Activated CD4-positive, alpha-beta T cell treated with anti-CD3 and anti-CD28 coated beads, Interleukin-2, Interleukin-4, amounts not matched to agents 100 ng/mL and 50 ng/mL, durations not matched to agents 16 hours and 8 hours (primary cell): ENCODE measurements around the gene OR7D2.
"Not testable (repeated sequence)": the region's sequence is repeated elsewhere in the genome, so short reads cannot be mapped to it uniquely, and the experiment has no call there.

Experiments used
- DNase-seq: peaks from one replicate; pipeline ENCODE4 v3.0.0-alpha.2; 2020; ENCODE audit warnings: low spot score

The OR7D2 gene

DNA sequence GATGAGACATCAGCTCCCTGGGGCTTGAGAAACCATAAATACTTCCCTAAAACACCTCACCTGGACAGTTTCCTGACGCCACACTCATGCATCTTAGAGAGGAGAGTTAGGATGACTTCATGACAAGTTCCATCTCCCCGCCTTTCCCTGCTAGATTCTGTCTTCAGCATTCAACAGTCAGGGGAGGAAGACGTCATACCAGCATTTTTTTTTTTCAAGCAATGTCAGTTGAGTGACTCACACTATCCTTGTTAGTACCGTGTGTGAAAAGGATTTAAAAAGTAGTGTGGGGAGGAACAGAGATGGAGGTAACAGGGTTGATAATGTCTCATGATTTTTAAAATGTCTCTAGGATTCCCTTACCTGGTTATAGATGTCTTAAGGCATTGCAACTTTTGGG lies at the start of gene OR7D2:
OR7D2 (plus strand) TSS at position 79 of the 400 bp plus-strand sequence. CDS start 6,803 bp downstream, outside the sequence.
- no peak for DNase-seq

DNA sequence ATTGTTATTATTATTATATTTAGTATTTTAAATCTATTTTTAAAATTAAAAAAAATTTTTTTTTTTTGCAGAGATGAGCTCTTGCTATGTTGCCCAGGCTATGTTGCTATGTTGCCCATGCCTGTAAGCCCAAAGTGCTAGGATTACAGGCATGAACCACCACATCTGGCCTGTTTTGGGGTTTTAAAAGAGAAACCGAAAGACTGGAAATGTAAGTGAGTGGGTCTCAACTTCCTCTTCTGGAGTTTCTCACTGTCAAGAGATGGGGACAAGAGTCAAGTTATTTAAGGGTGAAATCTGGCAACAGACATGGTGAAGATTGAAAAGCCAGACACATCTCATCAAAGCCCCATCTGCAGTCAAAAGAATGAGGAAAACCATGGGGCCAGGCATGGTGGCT lies 47.8 kb upstream of the OR7D2 start:
- DNase-seq, result no peak

- DNase-seq, result no peak
These were observed 46.4 kb upstream of the OR7D2 start for GRCh38 chr19:9132422-9132821.

DNA sequence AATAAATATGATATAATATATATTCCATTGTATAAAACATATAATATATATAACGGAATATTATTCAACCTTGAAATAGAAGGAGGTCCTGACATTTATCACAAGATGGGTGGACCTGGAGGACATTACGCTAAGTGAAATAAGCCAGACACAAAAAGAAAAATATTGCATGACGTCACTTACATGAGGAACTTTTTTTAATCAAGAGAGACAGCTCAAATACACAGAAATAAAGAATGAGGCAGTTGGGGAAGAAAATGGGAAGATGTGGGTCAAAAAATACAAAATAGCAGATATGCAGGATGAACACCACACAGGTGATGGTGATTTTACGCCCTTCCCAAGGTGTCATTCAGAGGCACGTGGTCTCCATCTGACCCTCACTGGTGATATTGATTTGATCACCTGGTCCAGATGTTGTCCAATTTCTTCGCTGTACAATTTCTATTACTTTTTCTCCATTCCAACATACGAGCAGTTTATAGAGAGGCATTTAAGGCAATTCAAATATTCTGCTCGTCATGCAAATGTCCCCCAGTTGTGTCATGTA lies 39.1 kb upstream of the OR7D2 start:
- DNase-seq, result no peak

- DNase-seq, result peak; percentile 92
These were observed 38.5 kb upstream of the OR7D2 start, which contains the start of gene ZNF317 for GRCh38 chr19:9140159-9140874. ZNF317 (plus strand) TSS chr19:9140397; CDS start chr19:9156017, 15,620 bp downstream.

DNA sequence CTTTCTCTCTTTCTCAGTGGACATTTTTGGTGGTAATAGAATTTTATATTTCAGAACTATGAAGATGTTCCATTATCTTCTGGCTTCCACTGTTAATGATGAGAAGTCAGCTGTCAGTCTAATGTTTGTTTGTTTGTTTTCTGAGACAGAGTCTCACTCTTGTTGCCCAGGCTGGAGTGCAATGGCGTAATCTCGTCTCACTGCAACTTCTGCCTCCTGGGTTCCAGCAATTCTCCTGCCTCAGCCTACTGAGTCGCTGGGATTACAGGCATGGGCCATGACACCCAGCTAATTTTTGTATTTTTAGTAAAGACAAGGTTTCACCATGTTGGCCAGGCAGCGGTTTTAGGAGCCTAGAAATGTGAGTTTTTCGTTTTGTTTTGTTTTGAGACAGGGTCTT lies 33.9 kb upstream of the OR7D2 start:
- DNase-seq, result no peak

- no peak for DNase-seq
These were observed 31.9 kb upstream of the OR7D2 start for GRCh38 chr19:9146882-9147281.

DNA sequence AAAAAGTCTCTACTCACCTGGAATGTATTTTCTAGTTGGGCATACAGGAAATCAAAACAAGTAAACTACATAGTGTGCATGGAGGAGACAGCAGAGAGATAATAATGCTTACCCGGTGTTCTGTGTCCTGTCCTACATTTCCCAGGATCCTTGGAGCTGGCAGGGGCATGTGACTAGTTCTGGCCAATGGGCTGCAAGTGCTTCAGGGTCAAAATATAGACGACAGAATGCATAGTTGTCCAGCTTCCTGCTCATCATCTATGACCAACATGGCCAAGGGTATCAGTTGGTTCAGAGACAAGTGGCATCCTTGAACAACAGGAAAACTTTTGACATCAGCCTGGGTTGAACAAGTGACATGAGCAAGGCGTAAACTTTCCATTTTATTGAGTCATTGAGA lies 30.1 kb upstream of the OR7D2 start:
- DNase-seq, result no peak

- no peak for DNase-seq
These were observed 28.8 kb upstream of the OR7D2 start for GRCh38 chr19:9149997-9150396.

DNA sequence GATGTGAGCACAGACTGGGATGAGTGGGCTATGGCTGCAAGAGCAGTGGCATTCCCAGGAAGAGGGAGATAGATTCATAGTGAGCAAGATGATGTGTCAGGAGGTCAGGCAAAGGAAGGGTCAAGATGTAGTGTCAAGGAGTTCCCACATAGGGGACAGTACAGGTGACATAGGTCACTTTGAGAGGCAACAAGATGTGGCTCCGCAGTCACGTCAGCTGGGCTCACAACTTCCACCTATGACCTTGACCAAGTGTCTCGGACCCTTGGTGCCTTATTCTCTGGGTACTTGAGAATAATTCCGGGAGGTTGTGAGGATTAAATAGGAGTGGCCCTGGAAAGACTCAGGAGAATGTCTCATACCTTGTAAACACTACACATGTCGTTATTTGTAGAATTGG lies 28.1 kb upstream of the OR7D2 start:
- DNase-seq, result no peak

GRCh38 chr19:9151367-9151766 lies 27.4 kb upstream of the OR7D2 start:
- no peak for DNase-seq

GRCh38 chr19:9155591-9155990 lies 23.2 kb upstream of the OR7D2 start:
- no peak for DNase-seq

- DNase-seq, result no peak
These were observed 22.5 kb upstream of the OR7D2 start for GRCh38 chr19:9156304-9156703.

DNA sequence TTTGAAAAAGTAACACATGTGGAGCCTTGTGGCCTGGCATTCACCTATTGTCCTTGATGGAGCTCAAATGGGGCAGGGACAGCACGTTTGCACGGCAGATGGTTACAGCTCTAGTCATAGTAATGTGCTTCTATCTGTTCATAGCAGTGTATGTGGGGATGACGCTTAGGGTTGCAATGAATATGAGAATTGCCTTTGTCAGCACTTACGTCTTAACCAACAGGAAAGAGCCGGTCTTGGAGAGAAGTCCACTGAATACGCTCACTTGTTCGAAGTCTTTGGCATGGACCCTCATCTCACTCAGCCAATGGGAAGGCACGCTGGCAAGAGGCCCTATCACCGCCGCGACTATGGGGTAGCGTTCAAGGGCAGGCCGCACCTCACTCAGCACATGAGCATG lies 18.9 kb upstream of the OR7D2 start:
- no peak for DNase-seq

DNA sequence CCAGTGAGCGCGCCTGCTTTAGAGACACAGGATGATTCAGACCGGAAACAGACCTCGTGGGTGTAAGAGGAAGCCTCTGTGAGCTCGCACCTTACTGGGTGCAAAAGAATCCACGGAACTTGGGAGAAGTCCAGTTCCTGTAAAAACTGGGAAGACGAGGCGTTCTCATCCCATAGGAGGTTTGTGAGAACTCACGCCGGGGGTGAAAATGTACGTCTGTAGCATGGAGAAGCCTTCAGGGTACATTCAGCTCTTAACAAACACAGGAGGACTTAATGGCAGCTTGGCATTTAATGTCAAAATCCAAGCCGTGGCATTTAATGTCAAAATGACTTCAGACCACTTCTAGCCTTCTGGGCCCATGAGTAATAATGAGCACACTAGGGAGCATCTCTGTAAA lies 17.4 kb upstream of the OR7D2 start:
- DNase-seq, result no peak

- no peak for DNase-seq
These were observed 13.5 kb upstream of the OR7D2 start for GRCh38 chr19:9165261-9165660.

DNA sequence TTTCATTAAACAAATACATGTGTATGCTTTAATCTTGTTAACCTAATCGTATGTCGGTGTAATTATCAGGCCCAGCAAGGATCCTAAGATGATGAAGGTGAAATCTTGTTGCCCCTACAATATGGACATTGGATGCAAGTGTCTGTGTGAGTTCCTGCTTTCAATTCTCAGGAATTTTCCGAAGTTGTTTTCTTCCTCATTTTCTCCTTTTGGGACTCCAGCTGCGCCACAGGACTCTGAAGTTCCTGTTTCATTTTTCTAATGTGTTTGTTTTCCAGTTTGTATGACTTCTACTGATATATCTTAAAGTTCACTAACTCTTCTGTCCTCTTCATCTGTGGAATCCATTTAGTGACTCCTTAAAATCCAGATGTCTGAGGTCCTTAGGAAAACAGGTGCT lies 11.9 kb upstream of the OR7D2 start:
- no peak for DNase-seq

DNA sequence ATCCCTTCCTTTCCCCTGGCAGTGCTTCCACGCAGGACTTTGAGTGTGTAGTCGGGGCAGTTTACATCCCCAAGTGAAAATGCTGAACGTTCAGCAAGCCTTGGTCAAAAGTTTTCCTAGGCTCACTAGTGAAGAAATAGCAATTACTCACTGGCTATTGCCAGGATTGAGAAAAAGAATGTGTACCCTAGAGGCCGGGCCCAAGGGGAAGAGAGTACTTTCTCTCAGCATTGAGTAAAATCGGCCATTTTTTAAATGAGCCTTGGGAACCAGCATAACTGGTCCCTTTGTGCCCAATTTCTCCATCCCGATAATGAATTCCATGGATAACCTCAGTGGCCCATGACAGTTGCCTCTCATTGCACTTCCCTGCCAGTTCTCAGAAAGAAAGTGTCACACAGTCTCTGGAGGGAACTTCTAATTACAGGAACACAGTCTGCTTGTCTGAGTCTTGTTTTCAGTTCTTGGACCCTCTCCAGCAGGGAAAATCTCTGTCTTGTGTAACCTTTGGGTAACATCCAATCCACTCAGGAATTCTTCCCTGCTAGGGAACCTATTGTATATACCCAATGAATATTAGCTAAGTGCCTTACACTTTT lies 7.3 kb upstream of the OR7D2 start:
- DNase-seq, result no peak

- DNase-seq, result no peak
These were observed 3.5 kb upstream of the OR7D2 start for GRCh38 chr19:9175326-9175725.

DNA sequence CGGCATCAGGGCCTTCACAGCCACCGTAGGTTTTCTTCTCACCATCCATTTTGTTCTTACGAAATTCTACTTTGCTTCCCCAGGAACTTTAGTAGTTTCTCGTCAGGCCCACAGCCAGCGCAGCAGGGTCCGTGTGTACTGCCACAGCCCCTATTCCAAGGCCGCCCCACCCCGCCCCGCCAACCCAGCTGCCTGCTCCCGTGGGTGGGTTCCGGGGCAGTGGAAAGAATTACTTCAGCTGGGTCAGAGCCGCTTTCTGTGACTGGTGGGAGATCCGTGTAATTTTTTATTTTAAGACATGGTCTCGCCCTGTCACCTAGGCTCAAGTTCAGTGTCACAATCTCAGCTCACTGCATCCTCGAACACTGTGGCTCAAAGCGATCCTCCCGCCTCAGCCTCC lies 4.2 kb downstream of the OR7D2 start:
- no peak for DNase-seq

DNA sequence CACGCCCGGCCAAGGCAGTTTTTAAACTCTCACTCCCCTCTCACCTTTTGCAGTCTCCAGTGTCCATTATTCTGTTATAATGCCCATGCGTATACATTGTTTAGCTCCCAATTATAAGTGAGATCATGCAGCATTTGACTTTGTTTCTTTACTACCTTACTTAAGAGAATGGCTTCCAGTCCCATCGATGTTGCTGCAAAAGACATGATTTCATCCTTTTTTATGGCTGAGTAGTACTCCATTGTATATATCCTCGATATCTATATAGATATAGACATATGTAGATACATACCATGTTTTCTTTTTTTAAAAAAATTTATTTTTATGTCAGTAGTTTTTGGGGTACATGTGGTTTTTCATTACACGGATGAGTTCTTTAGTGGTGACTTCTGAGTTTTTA lies 8.4 kb downstream of the OR7D2 start:
- DNase-seq, result no peak

GRCh38 chr19:9189535-9189934 lies 10.8 kb downstream of the OR7D2 start:
- no peak for DNase-seq

GRCh38 chr19:9198044-9198443 lies 19.3 kb downstream of the OR7D2 start:
- DNase-seq, result not testable (repeated sequence)
